C4-2B (cell line): ENCODE data around the gene CACNA2D3.

Experiments used
- H3K27ac ChIP-seq: fragments of 450-650 bp; 2 replicates; pipeline ENCODE4 v1.5.1; 2017
- ZFX ChIP-seq: fragments of 450-650 bp; IDR thresholded peaks from 2 replicates; pipeline ENCODE4 v1.6.1; 2017
- TF ChIP-seq, protein P1 (sequence below): fragments of 450-650 bp; conservative IDR thresholded peaks from 2 replicates; pipeline ENCODE4 v1.5.1; 2017; ENCODE audit warnings: mild to moderate bottlenecking

Gene CACNA2D3

GRCh38 chr3:54917862-54918261, 795.5 kb downstream of the CACNA2D3 start:
- H3K27ac ChIP-seq: no peak overlapping the region
- no peak for TF ChIP-seq ZFX
- TF ChIP-seq, protein P1, sequence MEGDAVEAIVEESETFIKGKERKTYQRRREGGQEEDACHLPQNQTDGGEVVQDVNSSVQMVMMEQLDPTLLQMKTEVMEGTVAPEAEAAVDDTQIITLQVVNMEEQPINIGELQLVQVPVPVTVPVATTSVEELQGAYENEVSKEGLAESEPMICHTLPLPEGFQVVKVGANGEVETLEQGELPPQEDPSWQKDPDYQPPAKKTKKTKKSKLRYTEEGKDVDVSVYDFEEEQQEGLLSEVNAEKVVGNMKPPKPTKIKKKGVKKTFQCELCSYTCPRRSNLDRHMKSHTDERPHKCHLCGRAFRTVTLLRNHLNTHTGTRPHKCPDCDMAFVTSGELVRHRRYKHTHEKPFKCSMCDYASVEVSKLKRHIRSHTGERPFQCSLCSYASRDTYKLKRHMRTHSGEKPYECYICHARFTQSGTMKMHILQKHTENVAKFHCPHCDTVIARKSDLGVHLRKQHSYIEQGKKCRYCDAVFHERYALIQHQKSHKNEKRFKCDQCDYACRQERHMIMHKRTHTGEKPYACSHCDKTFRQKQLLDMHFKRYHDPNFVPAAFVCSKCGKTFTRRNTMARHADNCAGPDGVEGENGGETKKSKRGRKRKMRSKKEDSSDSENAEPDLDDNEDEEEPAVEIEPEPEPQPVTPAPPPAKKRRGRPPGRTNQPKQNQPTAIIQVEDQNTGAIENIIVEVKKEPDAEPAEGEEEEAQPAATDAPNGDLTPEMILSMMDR: no peak

DNA sequence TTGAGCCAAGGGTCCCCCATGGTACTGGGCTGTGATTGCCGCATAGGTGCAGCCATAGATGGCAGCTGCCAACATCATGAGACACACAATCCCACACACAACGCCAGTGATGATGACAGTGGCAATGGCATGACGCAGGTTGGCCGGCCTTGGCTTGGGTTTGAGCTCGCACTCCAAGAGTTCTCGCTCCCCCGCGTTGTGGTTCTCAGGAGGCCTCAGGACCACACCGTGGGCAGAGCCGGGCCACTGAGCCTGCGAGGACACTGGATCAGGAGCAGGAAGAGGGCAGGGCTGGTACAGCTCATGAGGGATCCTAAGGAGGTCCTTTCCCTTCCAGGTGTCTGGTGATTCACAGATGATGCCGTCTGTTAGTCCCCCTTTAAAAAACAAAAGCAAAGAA, 796.2 kb downstream of the CACNA2D3 start:
- no peak overlapping the region for H3K27ac ChIP-seq
- no peak for TF ChIP-seq ZFX
- TF ChIP-seq, protein P1: no peak

DNA sequence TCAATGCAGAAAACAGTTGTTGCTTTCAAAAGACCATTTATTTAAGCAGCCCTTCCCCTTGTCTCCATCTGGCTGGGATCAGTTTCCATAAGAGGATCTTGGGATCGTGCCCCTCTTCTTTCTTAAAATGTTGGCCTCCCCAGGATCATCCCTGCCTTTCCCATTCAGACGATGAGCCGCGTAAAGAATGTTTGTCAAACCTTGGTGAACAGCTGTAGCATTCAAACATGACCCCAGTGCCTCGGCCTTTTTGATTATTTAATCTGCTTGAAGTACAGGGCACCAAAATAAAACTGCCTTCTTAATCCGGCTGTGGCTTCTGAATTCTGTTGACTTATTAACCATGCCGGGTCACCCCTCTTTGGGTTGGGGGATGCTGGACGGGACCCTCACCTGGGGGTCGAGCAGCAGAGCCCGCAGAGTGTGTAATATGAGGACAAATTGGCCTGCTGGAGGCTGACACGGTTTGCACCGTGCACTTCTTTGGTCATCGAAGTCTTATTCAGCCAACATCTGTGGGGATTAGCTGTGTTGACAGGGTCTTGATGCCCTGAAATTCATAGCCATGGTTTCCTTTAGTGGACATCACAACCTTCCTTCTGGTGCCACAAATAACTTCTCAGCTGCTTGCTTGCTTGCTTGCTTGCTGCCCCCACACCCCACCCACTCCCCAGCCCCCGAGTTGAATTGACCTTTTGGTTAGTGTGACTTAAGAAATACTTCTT, 805.9 kb downstream of the CACNA2D3 start, which contains the start of gene LRTM1:
TSS of gene LRTM1 (minus strand) at position 14 of the 725 bp plus-strand sequence. CDS start 148 bp downstream, outside the sequence.
- no peak for TF ChIP-seq ZFX
- TF ChIP-seq, protein P1: no peak

GRCh38 chr3:54931182-54931581, 808.8 kb downstream of the CACNA2D3 start:
- H3K27ac ChIP-seq: no peak overlapping the region
- TF ChIP-seq ZFX: no peak
- TF ChIP-seq, protein P1: no peak

More for the DNA sequence above, 805.9 kb downstream of the CACNA2D3 start, which contains the start of gene LRTM1:
- H3K27ac ChIP-seq: no peak within 1 kb of the TSS

- TF ChIP-seq ZFX: no peak
- TF ChIP-seq, protein P1: no peak
- H3K27ac ChIP-seq: no peak overlapping the region
These were observed 810.3 kb downstream of the CACNA2D3 start for GRCh38 chr3:54932606-54933005.

- no peak for TF ChIP-seq ZFX
- TF ChIP-seq, protein P1: no peak
- no peak overlapping the region for H3K27ac ChIP-seq
These were observed 813.5 kb downstream of the CACNA2D3 start for GRCh38 chr3:54935869-54936268.

GRCh38 chr3:54936561-54936960, 814.2 kb downstream of the CACNA2D3 start:
- H3K27ac ChIP-seq: no peak overlapping the region
- TF ChIP-seq, protein P1: no peak
- TF ChIP-seq ZFX: no peak
